Measurements from ENCODE around the gene TEKT1.
"Not testable (repeated sequence)": the region's sequence is repeated elsewhere in the genome, so short reads cannot be mapped to it uniquely, and the experiment has no call there.

TEKT1 gene

GRCh38 chr17:6818938-6819337 lies 12.6 kb downstream of the TEKT1 start:
- H3K79me2 ChIP-seq (ENCODE audit: control insufficient read depth, low read length), result no peaks in the 10 kb centered on the region
- H3K9me3 ChIP-seq (ENCODE audit: control insufficient read depth, insufficient read depth, low read length), result no peaks in the 10 kb centered on the region
- H3K27ac ChIP-seq (ENCODE audit: low read depth, low read length), result no peak overlapping the region
- TF ChIP-seq CTCF (IDR thresholded peaks at IDR 0.05; ENCODE audit: low read depth, low read length, poor library complexity, severe bottlenecking) (no peak), EZH2phosphoT487 (IDR thresholded peaks at IDR 0.05; ENCODE audit: borderline replicate concordance, low read length) (no peak)
- H3K4me1 ChIP-seq (ENCODE audit: control insufficient read depth, low read length), result no peaks in the 10 kb centered on the region
- H3K4me3 ChIP-seq (ENCODE audit: low read length), result no peak overlapping the region
- H3F3A ChIP-seq (ENCODE audit: control insufficient read depth, insufficient read depth), result no peaks in the 10 kb centered on the region
- H3K27me3 ChIP-seq (ENCODE audit: control insufficient read depth, low read length), result no peaks in the 10 kb centered on the region
- no peaks in the 10 kb centered on the region for H4K20me1 ChIP-seq (ENCODE audit: control insufficient read depth, insufficient read depth, low read depth, low read length)
- no peak overlapping the region for H3K4me2 ChIP-seq (ENCODE audit: low read length)
- H3K36me3 ChIP-seq (ENCODE audit: control insufficient read depth, low read length), result no peaks in the 10 kb centered on the region
- H3K9me2 ChIP-seq (replicated peaks; ENCODE audit: control insufficient read depth, low read length), result no peaks in the 10 kb centered on the region

GRCh38 chr17:6816368-6816767 lies 15.2 kb downstream of the TEKT1 start:
- H3K27ac ChIP-seq (ENCODE audit: low read depth, low read length); H3K4me2 ChIP-seq (ENCODE audit: low read length); H3K27me3 ChIP-seq (ENCODE audit: control insufficient read depth, low read length); H3K36me3 ChIP-seq (ENCODE audit: control insufficient read depth, low read length); H3K9me3 ChIP-seq (ENCODE audit: control insufficient read depth, insufficient read depth, low read length); H3K79me2 ChIP-seq (ENCODE audit: control insufficient read depth, low read length); H3K4me1 ChIP-seq (ENCODE audit: control insufficient read depth, low read length); H3F3A ChIP-seq (ENCODE audit: control insufficient read depth, insufficient read depth); H3K9me2 ChIP-seq (replicated peaks; ENCODE audit: control insufficient read depth, low read length); H3K4me3 ChIP-seq (ENCODE audit: low read length); H4K20me1 ChIP-seq (ENCODE audit: control insufficient read depth, insufficient read depth, low read depth, low read length): not testable (repeated sequence)

GRCh38 chr17:6815775-6816174 lies 15.8 kb downstream of the TEKT1 start:
- Histone ChIP-seq H3K27me3 (ENCODE audit: control insufficient read depth, low read length) (no peaks in the 10 kb centered on the region), H4K20me1 (ENCODE audit: control insufficient read depth, insufficient read depth, low read depth, low read length) (no peaks in the 10 kb centered on the region), H3K27ac (ENCODE audit: low read depth, low read length) (no peak overlapping the region), H3K36me3 (ENCODE audit: control insufficient read depth, low read length) (no peaks in the 10 kb centered on the region), H3F3A (ENCODE audit: control insufficient read depth, insufficient read depth) (no peaks in the 10 kb centered on the region), H3K4me3 (ENCODE audit: low read length) (no peak overlapping the region), H3K9me2 (replicated peaks; ENCODE audit: control insufficient read depth, low read length) (no peaks in the 10 kb centered on the region), H3K4me1 (ENCODE audit: control insufficient read depth, low read length) (no peaks in the 10 kb centered on the region), H3K79me2 (ENCODE audit: control insufficient read depth, low read length) (no peaks in the 10 kb centered on the region), H3K4me2 (ENCODE audit: low read length) (no peak overlapping the region), H3K9me3 (ENCODE audit: control insufficient read depth, insufficient read depth, low read length) (no peaks in the 10 kb centered on the region)
- TF ChIP-seq EZH2phosphoT487 (IDR thresholded peaks at IDR 0.05; ENCODE audit: borderline replicate concordance, low read length) (no peak), CTCF (IDR thresholded peaks at IDR 0.05; ENCODE audit: low read depth, low read length, poor library complexity, severe bottlenecking) (no peak)

DNA sequence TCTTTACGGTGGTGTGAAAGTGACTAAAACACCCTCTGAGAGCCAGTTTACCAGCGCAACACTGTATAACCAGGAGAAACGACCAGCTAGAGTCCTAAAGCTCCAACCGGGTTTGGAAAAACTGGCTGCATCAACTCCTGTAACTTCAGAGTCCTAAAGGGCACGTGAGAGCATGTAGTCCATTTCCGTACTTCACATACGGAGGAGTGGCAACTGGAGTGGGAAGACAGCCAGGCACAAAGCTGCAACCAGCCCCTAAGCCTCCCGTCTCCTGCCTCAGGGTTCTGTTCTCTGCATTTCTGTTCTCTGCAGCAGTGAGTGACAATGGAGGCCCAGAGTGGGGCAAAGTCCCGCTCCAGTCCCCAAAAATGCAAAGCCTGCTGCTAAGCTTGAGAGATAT lies 19.2 kb downstream of the TEKT1 start:
- no peak overlapping the region for H3K27ac ChIP-seq (ENCODE audit: low read depth, low read length)
- H3F3A ChIP-seq (ENCODE audit: control insufficient read depth, insufficient read depth), result no peaks in the 10 kb centered on the region
- no peaks in the 10 kb centered on the region for H4K20me1 ChIP-seq (ENCODE audit: control insufficient read depth, insufficient read depth, low read depth, low read length)
- H3K4me3 ChIP-seq (ENCODE audit: low read length), result no peak overlapping the region
- no peaks in the 10 kb centered on the region for H3K36me3 ChIP-seq (ENCODE audit: control insufficient read depth, low read length)
- H3K4me1 ChIP-seq (ENCODE audit: control insufficient read depth, low read length), result no peaks in the 10 kb centered on the region
- H3K9me3 ChIP-seq (ENCODE audit: control insufficient read depth, insufficient read depth, low read length), result no peaks in the 10 kb centered on the region
- TF ChIP-seq EZH2phosphoT487 (IDR thresholded peaks at IDR 0.05; ENCODE audit: borderline replicate concordance, low read length) (no peak), CTCF (IDR thresholded peaks at IDR 0.05; ENCODE audit: low read depth, low read length, poor library complexity, severe bottlenecking) (no peak)
- H3K27me3 ChIP-seq (ENCODE audit: control insufficient read depth, low read length), result no peaks in the 10 kb centered on the region
- H3K79me2 ChIP-seq (ENCODE audit: control insufficient read depth, low read length), result no peaks in the 10 kb centered on the region
- H3K4me2 ChIP-seq (ENCODE audit: low read length), result no peak overlapping the region
- no peaks in the 10 kb centered on the region for H3K9me2 ChIP-seq (replicated peaks; ENCODE audit: control insufficient read depth, low read length)
